Measurements from ENCODE around the gene TMEM204.

Gene TMEM204

GRCh38 chr16:1573301-1573700, 39.8 kb downstream of the TMEM204 start:
- TF ChIP-seq CTCF (IDR thresholded peaks at IDR 0.05; ENCODE audit: borderline replicate concordance, control extremely low read depth, extremely low read depth, insufficient read depth, missing control alignments) = no peak
- no peak for DNase-seq (ENCODE audit: low spot score)
- in situ Hi-C loops (cut with MboI; ENCODE audit: low sequenced_read_pairs, unreplicated experiment) = no loop called here

GRCh38 chr16:1575578-1575977, 42.1 kb downstream of the TMEM204 start:
- no peak for TF ChIP-seq CTCF (IDR thresholded peaks at IDR 0.05; ENCODE audit: borderline replicate concordance, control extremely low read depth, extremely low read depth, insufficient read depth, missing control alignments)
- in situ Hi-C loops (cut with MboI; ENCODE audit: low sequenced_read_pairs, unreplicated experiment) = no loop called here
- no peak for DNase-seq (ENCODE audit: low spot score)

- TF ChIP-seq CTCF (IDR thresholded peaks at IDR 0.05; ENCODE audit: borderline replicate concordance, control extremely low read depth, extremely low read depth, insufficient read depth, missing control alignments) = no peak
- in situ Hi-C loops (cut with MboI; ENCODE audit: low sequenced_read_pairs, unreplicated experiment) = no loop called here
- DNase-seq (ENCODE audit: low spot score) = no peak
These were observed 45.7 kb downstream of the TMEM204 start for GRCh38 chr16:1579214-1579613.

- no peak for TF ChIP-seq CTCF (IDR thresholded peaks at IDR 0.05; ENCODE audit: borderline replicate concordance, control extremely low read depth, extremely low read depth, insufficient read depth, missing control alignments)
- no peak for DNase-seq (ENCODE audit: low spot score)
- in situ Hi-C loops (cut with MboI; ENCODE audit: low sequenced_read_pairs, unreplicated experiment) = no loop called here
These were observed 46.8 kb downstream of the TMEM204 start for GRCh38 chr16:1580256-1580655.

- no peak for DNase-seq (ENCODE audit: low spot score)
- in situ Hi-C loops (cut with MboI; ENCODE audit: low sequenced_read_pairs, unreplicated experiment) = no loop called here
- TF ChIP-seq CTCF (IDR thresholded peaks at IDR 0.05; ENCODE audit: borderline replicate concordance, control extremely low read depth, extremely low read depth, insufficient read depth, missing control alignments) = no peak
These were observed 47.5 kb downstream of the TMEM204 start for GRCh38 chr16:1580956-1581355.

GRCh38 chr16:1581804-1582203, 48.3 kb downstream of the TMEM204 start:
- in situ Hi-C loops (cut with MboI; ENCODE audit: low sequenced_read_pairs, unreplicated experiment) = no loop called here
- DNase-seq (ENCODE audit: low spot score) = no peak
- no peak for TF ChIP-seq CTCF (IDR thresholded peaks at IDR 0.05; ENCODE audit: borderline replicate concordance, control extremely low read depth, extremely low read depth, insufficient read depth, missing control alignments)

GRCh38 chr16:1583180-1583579, 49.7 kb downstream of the TMEM204 start:
- in situ Hi-C loops (cut with MboI; ENCODE audit: low sequenced_read_pairs, unreplicated experiment) = no loop called here
- no peak for DNase-seq (ENCODE audit: low spot score)
- no peak for TF ChIP-seq CTCF (IDR thresholded peaks at IDR 0.05; ENCODE audit: borderline replicate concordance, control extremely low read depth, extremely low read depth, insufficient read depth, missing control alignments)
